ENCODE results near the gene SETD7. TPM values are rescaled to one million over a fixed set of nuclear protein-coding genes. Genes with fewer than 3 reads are reported as not detected.

SETD7 gene
- total RNA-seq, 1 experiment from 2014 or later, result 29.6 TPM

- ChIA-PET CTCF (no interaction called here), POLR2A (ENCODE audit: unreplicated experiment) (no interaction called here)
- no peaks in the 10 kb centered on the region for H3K79me2 ChIP-seq (ENCODE audit: low read length)
- H2AFZ ChIP-seq (ENCODE audit: low read length), result no peak overlapping the region
- H3K4me1 ChIP-seq (ENCODE audit: insufficient read depth, low read length), result no peaks in the 10 kb centered on the region
- H3K9me3 ChIP-seq (ENCODE audit: low read length), result no peaks in the 10 kb centered on the region
- intact Hi-C loops (cut with micrococcal nuclease), result loop anchor here (10.0 kb wide), 1 partner anchor 78 kb away; no protein-coding TSS in a partner anchor
- H3K27me3 ChIP-seq (ENCODE audit: low read length), result no peaks in the 10 kb centered on the region
- no peaks in the 10 kb centered on the region for H3K36me3 ChIP-seq (ENCODE audit: low read depth, low read length)
- H3K27ac ChIP-seq (ENCODE audit: low read length), result no peak overlapping the region
- H3K4me3 ChIP-seq (ENCODE audit: low read length), result no peak overlapping the region
- H3K4me2 ChIP-seq (ENCODE audit: low read length), result no peak overlapping the region
- TF ChIP-seq EZH2 (IDR thresholded peaks at IDR 0.05; ENCODE audit: low read length, unreplicated experiment) (no peak), EZH2phosphoT487 (IDR thresholded peaks at IDR 0.05; ENCODE audit: borderline replicate concordance, low read length) (no peak), CTCF (conservative IDR thresholded peaks at IDR 0.05; ENCODE audit: low read depth, low read length) (no peak)
- H3K9ac ChIP-seq (ENCODE audit: low read length), result no peak overlapping the region
- ATAC-seq (no peak), DNase-seq (no peak)
- H3F3A ChIP-seq (ENCODE audit: low read length, unreplicated experiment), result no peaks in the 10 kb centered on the region
- no peaks in the 10 kb centered on the region for H3K9me2 ChIP-seq (replicated peaks; ENCODE audit: low read length)
- no peaks in the 10 kb centered on the region for H4K20me1 ChIP-seq (ENCODE audit: low read length)
- BruUV-seq (replicated peaks), result no TSS peak
Measured at GRCh38 chr4:139492429-139492828, 63.6 kb downstream of the SETD7 start.

- intact Hi-C loops (cut with micrococcal nuclease), result loop anchor here (10.0 kb wide), 1 partner anchor 75 kb away; no protein-coding TSS in a partner anchor
- no peak for TF ChIP-seq EZH2 (IDR thresholded peaks at IDR 0.05; ENCODE audit: low read length, unreplicated experiment)
- H3K36me3 ChIP-seq (ENCODE audit: low read depth, low read length), result no peaks in the 10 kb centered on the region
- H3K9me3 ChIP-seq (ENCODE audit: low read length), result no peaks in the 10 kb centered on the region
- no peak overlapping the region for H3K27ac ChIP-seq (ENCODE audit: low read length)
- no peak overlapping the region for H3K9ac ChIP-seq (ENCODE audit: low read length)
- H3K4me3 ChIP-seq (ENCODE audit: low read length), result no peak overlapping the region
- no peaks in the 10 kb centered on the region for H3K9me2 ChIP-seq (replicated peaks; ENCODE audit: low read length)
- no peaks in the 10 kb centered on the region for H3K4me1 ChIP-seq (ENCODE audit: insufficient read depth, low read length)
- no peak overlapping the region for H3K4me2 ChIP-seq (ENCODE audit: low read length)
- H3K79me2 ChIP-seq (ENCODE audit: low read length), result no peaks in the 10 kb centered on the region
- ATAC-seq (no peak), DNase-seq (no peak)
- H3F3A ChIP-seq (ENCODE audit: low read length, unreplicated experiment), result no peaks in the 10 kb centered on the region
- POLR2A ChIA-PET (ENCODE audit: unreplicated experiment), result no interaction called here
- BruUV-seq (replicated peaks), result no TSS peak
- H4K20me1 ChIP-seq (ENCODE audit: low read length), result no peaks in the 10 kb centered on the region
- CTCF ChIA-PET, result no interaction called here
- no peak overlapping the region for H2AFZ ChIP-seq (ENCODE audit: low read length)
- no peaks in the 10 kb centered on the region for H3K27me3 ChIP-seq (ENCODE audit: low read length)
Measured at GRCh38 chr4:139489638-139490037, 66.4 kb downstream of the SETD7 start.

GRCh38 chr4:139488442-139488841 is 67.6 kb downstream of the SETD7 start:
- Histone ChIP-seq H3K4me2 (ENCODE audit: low read length) (no peak overlapping the region), H3K4me1 (ENCODE audit: insufficient read depth, low read length) (no peaks in the 10 kb centered on the region), H3K9me3 (ENCODE audit: low read length) (no peaks in the 10 kb centered on the region), H3K27me3 (ENCODE audit: low read length) (no peaks in the 10 kb centered on the region), H3K9ac (ENCODE audit: low read length) (no peak overlapping the region), H3F3A (ENCODE audit: low read length, unreplicated experiment) (no peaks in the 10 kb centered on the region), H3K4me3 (ENCODE audit: low read length) (no peak overlapping the region), H3K27ac (ENCODE audit: low read length) (no peak overlapping the region), H3K9me2 (replicated peaks; ENCODE audit: low read length) (no peaks in the 10 kb centered on the region), H2AFZ (ENCODE audit: low read length) (no peak overlapping the region), H3K79me2 (ENCODE audit: low read length) (no peaks in the 10 kb centered on the region), H3K36me3 (ENCODE audit: low read depth, low read length) (no peaks in the 10 kb centered on the region), H4K20me1 (ENCODE audit: low read length) (no peaks in the 10 kb centered on the region)
- DNase-seq (no peak), ATAC-seq (no peak)
- ChIA-PET CTCF (no interaction called here), POLR2A (ENCODE audit: unreplicated experiment) (no interaction called here)
- intact Hi-C loops (cut with micrococcal nuclease), result no loop called here
- no TSS peak for BruUV-seq (replicated peaks)
- no peak for TF ChIP-seq CTCF (conservative IDR thresholded peaks at IDR 0.05; ENCODE audit: low read depth, low read length)
- no peak for TF ChIP-seq EZH2 (IDR thresholded peaks at IDR 0.05; ENCODE audit: low read length, unreplicated experiment)
- TF ChIP-seq EZH2phosphoT487 (IDR thresholded peaks at IDR 0.05; ENCODE audit: borderline replicate concordance, low read length), result no peak

All from PC-3 (cell line).